H1 (cell line): ENCODE measurements around the gene FOXN4. TPM values are rescaled to one million over a fixed set of nuclear protein-coding genes. Genes with fewer than 3 reads are reported as not detected.

ENCODE experiments used
- CTCF ChIA-PET: fragments of 300-600 bp; sonication (Branson Sonifier 250); formaldehyde crosslinking; loops from one replicate; lab custom pipeline; 2021; ENCODE audit not compliant: partially characterized antibody; lab: Charles Lee
- POLR2A ChIA-PET: fragments of 300-600 bp; sonication (Branson Sonifier 250); formaldehyde crosslinking; loops from one replicate; lab custom pipeline; 2021; ENCODE audit warnings: inconsistent platforms; ENCODE audit not compliant: partially characterized antibody; lab: Charles Lee
- DNase-seq, 2 experiments: peaks; one replicate each; pipeline versions ENCODE4 v3.0.0 to v3.0.0-alpha.2; 2010 to 2022; ENCODE audit warnings: low spot score in 2 of 2, low read depth in 1 of 2, mixed read lengths in 1 of 2
- FAIRE-seq: peaks from 2 replicates; lab custom pipeline; 2011; peaks lifted over from hg19 to GRCh38; lab: Jason Lieb, UNC
- H2AFZ ChIP-seq: 2 replicates; pipeline ENCODE4 v1.8.1; 2012; ENCODE audit warnings: low read length, inconsistent platforms
- H2AK5ac ChIP-seq: 2 replicates; pipeline ENCODE4 v1.6.1; 2013; ENCODE audit warnings: low read depth, low read length
- H2BK120ac ChIP-seq: replicated peaks from 2 replicates; pipeline ENCODE3; 2013; ENCODE audit warnings: low read depth, low read length, inconsistent platforms
- H2BK12ac ChIP-seq: 2 replicates; pipeline ENCODE4 v1.6.1; 2013; ENCODE audit warnings: low read depth, low read length
- H2BK15ac ChIP-seq: 2 replicates; pipeline ENCODE4 v1.6.1; 2013; ENCODE audit warnings: low read length
- H2BK20ac ChIP-seq: 2 replicates; pipeline ENCODE4 v1.6.1; 2013; ENCODE audit warnings: low read length
- H2BK5ac ChIP-seq: 2 replicates; pipeline ENCODE4 v1.6.1; 2013; ENCODE audit warnings: low read depth, low read length
- H3K14ac ChIP-seq: 2 replicates; pipeline ENCODE4 v1.6.1; 2013; ENCODE audit warnings: inconsistent platforms; ENCODE audit not compliant: insufficient read length
- H3K18ac ChIP-seq: 2 replicates; pipeline ENCODE4 v1.6.1; 2013; ENCODE audit warnings: low read length; ENCODE audit errors: extremely low read depth
- H3K23ac ChIP-seq: 2 replicates; pipeline ENCODE4 v1.6.1; 2013; ENCODE audit warnings: inconsistent platforms; ENCODE audit not compliant: insufficient read length
- H3K23me2 ChIP-seq: 2 replicates; pipeline ENCODE4 v1.6.1; 2013; ENCODE audit warnings: low read depth, low read length
- H3K27ac ChIP-seq: 2 replicates; pipeline ENCODE4 v1.6.1; 2011; ENCODE audit warnings: low read depth, low read length, inconsistent platforms
- H3K27me3 ChIP-seq, 4 experiments: replicated peaks in 1 of 4; 1 replicate in 1 of 4; 2 replicates in 3 of 4; pipeline versions ENCODE4 v1.6.1 to v1.8.1; 2011 to 2013; ENCODE audit warnings: low read length in 3 of 4, mild to moderate bottlenecking in 3 of 4, inconsistent platforms in 2 of 4, mixed read lengths in 2 of 4, moderate library complexity in 1 of 4; ENCODE audit not compliant: control insufficient read depth in 3 of 4, insufficient read depth in 3 of 4; ENCODE audit errors: extremely low read depth in 1 of 4
- H3K36me3 ChIP-seq, 4 experiments: 2 replicates each; pipeline versions ENCODE4 v1.6.1 to v1.8.1; 2011 to 2013; ENCODE audit warnings: mild to moderate bottlenecking in 4 of 4, low read length in 3 of 4, moderate library complexity in 2 of 4, control low read depth in 1 of 4, inconsistent platforms in 1 of 4; ENCODE audit not compliant: insufficient read depth in 4 of 4, control insufficient read depth in 2 of 4
- H3K4ac ChIP-seq: replicated peaks from 2 replicates; pipeline ENCODE3; 2013; ENCODE audit warnings: low read length, low read depth, mixed read lengths, inconsistent platforms; ENCODE audit not compliant: insufficient read length
- H3K4me1 ChIP-seq, 4 experiments: replicated peaks in 1 of 4; 1 replicate in 1 of 4; 2 replicates in 3 of 4; pipeline versions ENCODE4 v1.6.1 to v1.8.1; 2011 to 2013; ENCODE audit warnings: low read length in 3 of 4, inconsistent platforms in 2 of 4, mixed read lengths in 1 of 4; ENCODE audit not compliant: insufficient read depth in 4 of 4, control insufficient read depth in 3 of 4
- H3K4me2 ChIP-seq, 2 experiments: 2 replicates each; pipeline versions ENCODE4 v1.6.1 to v1.8.1; 2011 to 2013; ENCODE audit warnings: low read depth in 2 of 2, low read length in 2 of 2, control low read depth in 1 of 2, inconsistent platforms in 1 of 2, mild to moderate bottlenecking in 1 of 2; ENCODE audit not compliant: insufficient read depth in 1 of 2
- H3K4me3 ChIP-seq, 4 experiments: fragments of 200-600, 300-600 bp in 1 of 4; sonication (generic), shearing (Covaris generic), sonication (Bioruptor Twin) in 1 of 4; 2 replicates each; pipeline versions ENCODE4 v1.5.1 to v1.8.1; 2011 to 2016; ENCODE audit warnings: low read length in 4 of 4, low read depth in 3 of 4, control low read depth in 2 of 4, inconsistent platforms in 2 of 4, mild to moderate bottlenecking in 2 of 4, mixed read lengths in 1 of 4, moderate library complexity in 1 of 4; ENCODE audit not compliant: insufficient read depth in 2 of 4; ENCODE audit errors: extremely low read depth in 1 of 4
- H3K56ac ChIP-seq: replicated peaks from 2 replicates; pipeline ENCODE3; 2013; ENCODE audit warnings: low read depth, mild to moderate bottlenecking, mixed read lengths, low read length, inconsistent platforms; ENCODE audit not compliant: insufficient read length
- H3K79me1 ChIP-seq: 2 replicates; pipeline ENCODE4 v1.6.1; 2013; ENCODE audit warnings: low read depth, low read length, control low read depth
- H3K79me2 ChIP-seq, 2 experiments: 2 replicates each; pipeline versions ENCODE4 v1.6.1 to v1.8.1; 2012 to 2013; ENCODE audit warnings: low read length in 2 of 2, mild to moderate bottlenecking in 2 of 2, inconsistent platforms in 1 of 2; ENCODE audit not compliant: insufficient read depth in 2 of 2, control insufficient read depth in 1 of 2
- H3K9ac ChIP-seq, 4 experiments: replicated peaks in 1 of 4; 1 replicate in 1 of 4; 2 replicates in 3 of 4; pipeline versions ENCODE4 v1.6.1 to v1.8.1; 2011 to 2013; ENCODE audit warnings: low read depth in 3 of 4, low read length in 3 of 4, control low read depth in 2 of 4, mild to moderate bottlenecking in 2 of 4, moderate library complexity in 2 of 4, inconsistent platforms in 1 of 4; ENCODE audit errors: extremely low read depth in 1 of 4
- H3K9me3 ChIP-seq, 2 experiments: 2 replicates each; pipeline versions ENCODE4 v1.6.1 to v1.8.1; 2012 to 2013; ENCODE audit warnings: mild to moderate bottlenecking in 2 of 2, moderate library complexity in 2 of 2, control low read depth in 1 of 2, inconsistent platforms in 1 of 2, low read depth in 1 of 2, low read length in 1 of 2, mixed read lengths in 1 of 2; ENCODE audit not compliant: insufficient read depth in 2 of 2
- H4K20me1 ChIP-seq, 2 experiments: replicated peaks in 1 of 2; 2 replicates each; pipeline versions ENCODE3 to v1.8.1; 2011 to 2013; ENCODE audit warnings: inconsistent platforms in 2 of 2, low read length in 2 of 2, mild to moderate bottlenecking in 1 of 2; ENCODE audit not compliant: insufficient read depth in 2 of 2, control insufficient read depth in 1 of 2
- H4K5ac ChIP-seq: 2 replicates; pipeline ENCODE4 v1.6.1; 2013; ENCODE audit warnings: low read length, low read depth, mixed read lengths, inconsistent platforms; ENCODE audit not compliant: insufficient read length
- H4K8ac ChIP-seq: 2 replicates; pipeline ENCODE4 v1.8.0; 2013; ENCODE audit warnings: mild to moderate bottlenecking, moderate library complexity, low read length, inconsistent platforms; ENCODE audit not compliant: insufficient read depth; ENCODE audit errors: extremely low read depth
- H4K91ac ChIP-seq: replicated peaks from 2 replicates; pipeline ENCODE3; 2013; ENCODE audit warnings: low read length, mixed read lengths, inconsistent platforms; ENCODE audit not compliant: insufficient read length
- KDM5A ChIP-seq: fragments of 200-600 bp; IDR thresholded peaks from 2 replicates; pipeline ENCODE4 v1.7.1; 2012; ENCODE audit warnings: mild to moderate bottlenecking, low read length, inconsistent platforms, mixed read lengths
- NANOG ChIP-seq: IDR thresholded peaks from 2 replicates; pipeline ENCODE4 v1.6.1; 2011; ENCODE audit warnings: low read length, low read depth, mild to moderate bottlenecking, inconsistent platforms; ENCODE audit not compliant: insufficient read depth, poor library complexity, severe bottlenecking
- TAF7 ChIP-seq: optimal IDR thresholded peaks from 2 replicates; pipeline ENCODE3; 2011; ENCODE audit warnings: low read depth, mild to moderate bottlenecking, inconsistent platforms, low read length, moderate library complexity, borderline replicate concordance
- polyA plus RNA-seq, 7 experiments: library from polyadenylated mRNA; depleted of rRNA in 3 of 7; stranded (reverse) in 5 of 7; unstranded in 2 of 7; fragments of >200 nt in 5 of 7; fragments of 200-250 nt in 2 of 7; gene quantifications; 1 replicate in 5 of 7; 2 replicates in 1 of 7; 4 replicates in 1 of 7; pipeline versions ENCODE4 v1.2.1 to v1.2.3, GENCODE V29; 2011 to 2013; ENCODE audit warnings: missing spikeins in 2 of 7, mixed read lengths in 2 of 7
- total RNA-seq: library from RNA; stranded (reverse); fragmentation: NEBNext Ultra II Directional; extraction: Animal tissue kit (Norgen Biotek cat#: 25700); gene quantifications from 2 replicates; pipeline ENCODE4 v1.2.1, GENCODE V29; 2021

FOXN4 gene
- total and polyA plus RNA-seq, 2 of the 8 experiments (the other 6 are each of a cell fraction or from before 2014, with no cell fraction given), result 0.26 to 0.29 TPM

DNA sequence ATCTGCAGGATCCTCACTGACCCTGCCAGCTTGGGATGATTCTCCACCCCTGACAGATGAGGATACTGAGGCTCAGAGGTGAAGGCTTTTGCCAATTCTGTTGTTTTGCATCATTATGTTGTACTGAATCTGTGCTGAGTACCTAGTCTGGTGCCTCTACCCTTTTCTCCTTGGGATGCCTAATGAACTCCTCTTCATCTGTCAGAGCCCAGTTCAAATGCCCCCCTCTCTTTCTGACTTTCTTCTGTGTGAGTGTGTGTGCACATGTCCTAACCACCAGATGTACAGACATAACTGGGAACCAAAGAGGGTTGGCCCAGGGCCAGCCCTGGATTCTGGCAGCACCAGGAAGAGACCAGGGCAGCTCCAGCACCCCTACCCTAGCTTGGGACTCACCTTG lies 22.8 kb downstream of the FOXN4 start:
- H4K20me1 ChIP-seq, result no peaks in the 10 kb centered on the region
- no peak overlapping the region for H3K4me3 ChIP-seq
- no peak overlapping the region for H3K4me2 ChIP-seq
- H3K36me3 ChIP-seq, result no peaks in the 10 kb centered on the region
- CTCF ChIA-PET, result interaction anchor here (0.6 to 1.4 kb wide), 4 partner anchors 15 to 101 kb away, joined by 3 to 5 read pairs (median 3); no protein-coding TSS in a partner anchor
- H3K9me3 ChIP-seq, result no peaks in the 10 kb centered on the region
- no peaks in the 10 kb centered on the region for H3K79me2 ChIP-seq
- POLR2A ChIA-PET, result interaction anchor here (1.0 to 2.2 kb wide), 2 partner anchors 11 to 13 kb away, joined by 3 to 6 read pairs; no protein-coding TSS in a partner anchor
- no peak overlapping the region for H3K27ac ChIP-seq
- no peak overlapping the region for H4K91ac ChIP-seq
- no peak overlapping the region for H2BK20ac ChIP-seq
- no peak overlapping the region for H4K8ac ChIP-seq
- no peak overlapping the region for H2AFZ ChIP-seq
- H3K18ac ChIP-seq, result no peak overlapping the region; the same call in 1 of the 2 replicates
- no peak overlapping the region for H2AK5ac ChIP-seq
- H3K23ac ChIP-seq, result no peak overlapping the region
- no peak overlapping the region for H3K56ac ChIP-seq
- H3K79me1 ChIP-seq, result no peaks in the 10 kb centered on the region
- H2BK15ac ChIP-seq, result no peak overlapping the region
- DNase-seq (no peak), FAIRE-seq (no peak)
- no peaks in the 10 kb centered on the region for H3K23me2 ChIP-seq
- H3K9ac ChIP-seq, result no peak overlapping the region
- TF ChIP-seq KDM5A (no peak), NANOG (no peak), TAF7 (no peak)
- H3K27me3 ChIP-seq, result no peaks in the 10 kb centered on the region
- no peak overlapping the region for H3K14ac ChIP-seq
- no peak overlapping the region for H2BK120ac ChIP-seq
- H2BK12ac ChIP-seq, result no peak overlapping the region
- H3K4ac ChIP-seq, result no peak overlapping the region
- no peak overlapping the region for H2BK5ac ChIP-seq
- H4K5ac ChIP-seq, result no peak overlapping the region
- H3K4me1 ChIP-seq, result peaks cover 0 to 8% (median 4%) of the 10 kb centered on the region in 4 experiments; a peak in 6 of 7 replicates
